ENCODE data around the gene ELMOD3. TPM values are rescaled to one million over a fixed set of nuclear protein-coding genes. Genes with fewer than 3 reads are reported as not detected.

The ELMOD3 gene
- total RNA-seq, 1 experiment from 2014 or later, result 18.1 TPM

DNA sequence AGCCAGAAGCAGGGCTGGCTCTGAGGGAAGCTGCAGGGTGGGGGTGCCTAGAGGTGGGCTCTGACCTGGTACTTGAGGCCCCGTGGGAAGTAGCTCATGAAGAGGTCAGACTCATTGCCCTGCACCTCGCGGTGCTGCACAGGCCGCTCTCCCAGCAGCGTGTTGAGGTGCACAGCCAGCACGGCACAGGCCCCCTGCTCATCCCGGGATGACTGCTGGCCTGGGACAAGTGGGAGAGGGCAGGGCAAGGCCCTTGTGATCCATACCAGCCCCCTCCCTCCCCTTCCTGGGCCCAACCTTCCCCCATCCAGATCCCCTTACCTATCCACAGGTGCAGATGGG, 46.9 kb downstream of the ELMOD3 start:
- ChIA-PET POLR2A (ENCODE audit: unreplicated experiment) (no interaction called here), CTCF (no interaction called here)
- Histone ChIP-seq H3K9me2 (ENCODE audit: insufficient read depth) (no peaks in the 10 kb centered on the region), H3F3A (ENCODE audit: insufficient read depth, low read depth) (peaks cover 19% of the 10 kb centered on the region), H3K4me2 (no peak overlapping the region), H3K27ac (no peak overlapping the region), H4K20me1 (ENCODE audit: insufficient read depth) (no peaks in the 10 kb centered on the region), H3K27me3 (ENCODE audit: insufficient read depth, low read depth) (no peaks in the 10 kb centered on the region), H3K9me3 (ENCODE audit: insufficient read depth, low read depth) (no peaks in the 10 kb centered on the region; the same call in 1 of the 2 replicates), H3K4me1 (replicated peaks; ENCODE audit: insufficient read depth) (peaks cover 19% of the 10 kb centered on the region), H3K36me3 (ENCODE audit: low read depth) (no peaks in the 10 kb centered on the region), H3K79me2 (ENCODE audit: low read depth) (peaks cover 17% of the 10 kb centered on the region), H2AFZ (no peak overlapping the region), H3K4me3 (no peak overlapping the region)
- no TSS peak for BruUV-seq (replicated peaks)
- DNase-seq, result no peak
- TF ChIP-seq EZH2 (IDR thresholded peaks at IDR 0.05; ENCODE audit: low read depth), result no peak
- no peak for TF ChIP-seq CTCF (conservative IDR thresholded peaks at IDR 0.05)
- intact Hi-C loops (cut with micrococcal nuclease; ENCODE audit: unreplicated experiment), result no loop called here

- no peak for TF ChIP-seq EZH2 (IDR thresholded peaks at IDR 0.05; ENCODE audit: low read depth)
- TF ChIP-seq CTCF (conservative IDR thresholded peaks at IDR 0.05), result no peak
- Histone ChIP-seq H4K20me1 (ENCODE audit: insufficient read depth) (peaks cover under 1% of the 10 kb centered on the region; the same call in 1 of the 2 replicates), H3F3A (ENCODE audit: insufficient read depth, low read depth) (peaks cover 14% of the 10 kb centered on the region), H3K79me2 (ENCODE audit: low read depth) (peaks cover 17% of the 10 kb centered on the region), H3K36me3 (ENCODE audit: low read depth) (no peaks in the 10 kb centered on the region), H3K4me2 (no peak overlapping the region), H3K4me1 (replicated peaks; ENCODE audit: insufficient read depth) (peaks cover 15% of the 10 kb centered on the region), H3K9me2 (ENCODE audit: insufficient read depth) (no peaks in the 10 kb centered on the region), H3K9me3 (ENCODE audit: insufficient read depth, low read depth) (no peaks in the 10 kb centered on the region; the same call in 1 of the 2 replicates), H2AFZ (no peak overlapping the region), H3K27ac (no peak overlapping the region), H3K4me3 (no peak overlapping the region), H3K27me3 (ENCODE audit: insufficient read depth, low read depth) (no peaks in the 10 kb centered on the region)
- ChIA-PET CTCF (no interaction called here), POLR2A (ENCODE audit: unreplicated experiment) (no interaction called here)
- no peak for DNase-seq
- intact Hi-C loops (cut with micrococcal nuclease; ENCODE audit: unreplicated experiment), result no loop called here
- no TSS peak for BruUV-seq (replicated peaks)
These were observed 47.3 kb downstream of the ELMOD3 start for GRCh38 chr2:85401844-85402243.

DNA sequence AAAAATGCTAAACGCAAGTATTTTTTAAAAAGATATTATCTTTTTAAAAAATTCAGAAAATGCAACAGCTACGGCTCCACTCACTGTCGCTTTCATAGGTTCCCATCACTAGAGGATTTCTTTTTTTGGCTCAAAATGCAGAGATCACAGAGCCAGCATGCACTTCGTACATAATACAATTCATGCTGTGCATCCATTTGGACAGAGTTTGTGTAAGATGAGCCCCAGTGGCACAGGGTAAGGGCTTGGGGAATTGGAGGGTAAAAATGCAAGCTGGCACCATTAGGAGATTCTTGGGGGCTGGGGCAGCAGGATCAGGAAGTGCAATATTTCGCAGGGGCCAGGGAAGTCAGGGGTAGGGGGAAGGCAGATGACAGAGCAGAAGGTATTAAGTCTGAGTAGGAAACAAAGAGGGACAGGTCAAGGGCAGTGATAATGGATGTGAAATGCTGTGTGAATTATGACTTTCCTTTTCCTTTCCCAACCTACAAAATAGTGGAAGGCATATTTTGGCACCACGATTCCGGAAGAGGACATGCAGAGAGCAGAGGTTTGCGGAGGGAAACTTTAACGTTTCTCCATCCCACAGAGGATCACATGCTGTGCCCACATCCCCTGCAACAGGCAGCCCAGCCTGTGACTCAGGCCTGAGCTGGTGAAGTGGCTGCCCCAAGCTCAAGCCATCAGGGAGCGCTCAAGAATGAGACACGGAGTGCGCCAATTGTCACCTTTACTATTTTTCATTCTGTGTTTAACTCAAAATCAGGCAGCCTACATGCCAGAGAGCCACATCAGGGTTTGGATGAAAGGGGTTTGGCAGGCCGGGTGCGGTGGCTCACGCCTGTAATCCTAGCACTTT, 50.9 kb downstream of the ELMOD3 start:
- H3K4me2 ChIP-seq, result no peak overlapping the region
- H3K4me1 ChIP-seq (replicated peaks; ENCODE audit: insufficient read depth), result peaks cover 16% of the 10 kb centered on the region
- H3K4me3 ChIP-seq, result no peak overlapping the region
- no peaks in the 10 kb centered on the region for H3K9me2 ChIP-seq (ENCODE audit: insufficient read depth)
- ChIA-PET CTCF (no interaction called here), POLR2A (ENCODE audit: unreplicated experiment) (no interaction called here)
- peaks cover 50% of the 10 kb centered on the region for H3K79me2 ChIP-seq (ENCODE audit: low read depth)
- H2AFZ ChIP-seq, result no peak overlapping the region
- no peaks in the 10 kb centered on the region; the same call in 1 of the 2 replicates for H3K9me3 ChIP-seq (ENCODE audit: insufficient read depth, low read depth)
- no TSS peak for BruUV-seq (replicated peaks)
- no peak for TF ChIP-seq CTCF (conservative IDR thresholded peaks at IDR 0.05)
- no peak for TF ChIP-seq EZH2 (IDR thresholded peaks at IDR 0.05; ENCODE audit: low read depth)
- no peaks in the 10 kb centered on the region for H3K36me3 ChIP-seq (ENCODE audit: low read depth)
- intact Hi-C loops (cut with micrococcal nuclease; ENCODE audit: unreplicated experiment), result no loop called here
- peaks cover 5% of the 10 kb centered on the region; the same call in 1 of the 2 replicates for H4K20me1 ChIP-seq (ENCODE audit: insufficient read depth)
- peaks cover 6% of the 10 kb centered on the region; the same call in 1 of the 2 replicates for H3F3A ChIP-seq (ENCODE audit: insufficient read depth, low read depth)
- peak in 1 of 2 experiments; percentile 5 for DNase-seq
- no peaks in the 10 kb centered on the region for H3K27me3 ChIP-seq (ENCODE audit: insufficient read depth, low read depth)
- no peak overlapping the region for H3K27ac ChIP-seq
